ENCODE data around the gene SLC22A25. TPM values are rescaled to one million over a fixed set of nuclear protein-coding genes. Genes with fewer than 3 reads are reported as not detected.

The SLC22A25 gene
- total RNA-seq, 1 donor from 2014 or later = not detected

GRCh38 chr11:63277345-63277943 lies 34.0 kb upstream of the SLC22A25 start:
- Mint-ChIP-seq H3K27me3 (ENCODE audit: low read depth) (peaks cover 64% of the 10 kb centered on the region), H3K4me3 (no peak overlapping the region), H3K27ac (ENCODE audit: unreplicated experiment) (no peak overlapping the region), H3K36me3 (ENCODE audit: low read depth) (no peaks in the 10 kb centered on the region), H3K9me3 (peaks cover 3% of the 10 kb centered on the region), H3K4me1 (no peaks in the 10 kb centered on the region)
- no peak for DNase-seq (ENCODE audit: low read depth, low spot score)
- TF ChIP-seq CTCF (conservative IDR thresholded peaks at IDR 0.05) = no peak

GRCh38 chr11:63274776-63275175 lies 31.4 kb upstream of the SLC22A25 start:
- peaks cover 4% of the 10 kb centered on the region for H3K9me3 Mint-ChIP-seq
- H3K36me3 Mint-ChIP-seq (ENCODE audit: low read depth) = no peaks in the 10 kb centered on the region
- no peak for DNase-seq (ENCODE audit: low read depth, low spot score)
- no peak for TF ChIP-seq CTCF (conservative IDR thresholded peaks at IDR 0.05)
- H3K27ac Mint-ChIP-seq (ENCODE audit: unreplicated experiment) = no peak overlapping the region
- peaks cover 44% of the 10 kb centered on the region for H3K27me3 Mint-ChIP-seq (ENCODE audit: low read depth)
- H3K4me1 Mint-ChIP-seq = no peaks in the 10 kb centered on the region
- no peak overlapping the region for H3K4me3 Mint-ChIP-seq

GRCh38 chr11:63273685-63274084 lies 30.3 kb upstream of the SLC22A25 start:
- no peaks in the 10 kb centered on the region for H3K36me3 Mint-ChIP-seq (ENCODE audit: low read depth)
- H3K9me3 Mint-ChIP-seq = peaks cover 4% of the 10 kb centered on the region
- H3K4me3 Mint-ChIP-seq = no peak overlapping the region
- peaks cover 33% of the 10 kb centered on the region for H3K27me3 Mint-ChIP-seq (ENCODE audit: low read depth)
- no peak for DNase-seq (ENCODE audit: low read depth, low spot score)
- peak overlapping the region; percentile 8 for H3K27ac Mint-ChIP-seq (ENCODE audit: unreplicated experiment)
- TF ChIP-seq CTCF (conservative IDR thresholded peaks at IDR 0.05) = no peak
- H3K4me1 Mint-ChIP-seq = no peaks in the 10 kb centered on the region

GRCh38 chr11:63262547-63262946 lies 19.1 kb upstream of the SLC22A25 start:
- no peaks in the 10 kb centered on the region for H3K4me1 Mint-ChIP-seq
- DNase-seq (ENCODE audit: low read depth, low spot score) = no peak
- H3K9me3 Mint-ChIP-seq = peaks cover 4% of the 10 kb centered on the region
- H3K36me3 Mint-ChIP-seq (ENCODE audit: low read depth) = no peaks in the 10 kb centered on the region
- H3K27ac Mint-ChIP-seq (ENCODE audit: unreplicated experiment) = no peak overlapping the region
- no peak for TF ChIP-seq CTCF (conservative IDR thresholded peaks at IDR 0.05)
- no peak overlapping the region for H3K4me3 Mint-ChIP-seq
- H3K27me3 Mint-ChIP-seq (ENCODE audit: low read depth) = peaks cover 47% of the 10 kb centered on the region

GRCh38 chr11:63251312-63251711 lies 7.9 kb upstream of the SLC22A25 start:
- no peaks in the 10 kb centered on the region for H3K9me3 Mint-ChIP-seq
- H3K27ac Mint-ChIP-seq (ENCODE audit: unreplicated experiment) = no peak overlapping the region
- peaks cover 37% of the 10 kb centered on the region for H3K27me3 Mint-ChIP-seq (ENCODE audit: low read depth)
- no peaks in the 10 kb centered on the region for H3K36me3 Mint-ChIP-seq (ENCODE audit: low read depth)
- DNase-seq (ENCODE audit: low read depth, low spot score) = no peak
- no peak for TF ChIP-seq CTCF (conservative IDR thresholded peaks at IDR 0.05)
- no peak overlapping the region for H3K4me3 Mint-ChIP-seq
- no peaks in the 10 kb centered on the region for H3K4me1 Mint-ChIP-seq
